Omental fat pad (tissue), 4 donors: ENCODE results near the gene CMA1. TPM values are rescaled to one million over a fixed set of nuclear protein-coding genes. Genes with fewer than 3 reads are reported as not detected.
"Not testable (repeated sequence)": the region's sequence is repeated elsewhere in the genome, so short reads cannot be mapped to it uniquely, and the experiment has no call there.

Source experiments
- ATAC-seq: fragments of 150-250 bp; one replicate; pipeline ENCODE4 v1.9.1; 2016; ENCODE audit warnings: mild to moderate bottlenecking, moderate library complexity; ENCODE audit not compliant: low FRiP score
- DNase-seq: peaks from one replicate; pipeline ENCODE4 v3.0.0-alpha.2; 2019; ENCODE audit warnings: low spot score
- total RNA-seq, 4 donors: library from RNA; depleted of rRNA; stranded (reverse); fragments of >200 nt; gene quantifications; one replicate each; pipeline ENCODE4 v1.1.0, GENCODE V29; 2016
- TF ChIP-seq, protein P1 (sequence below), 3 donors: fragments of 450-650 bp; IDR thresholded peaks; one replicate each; pipeline ENCODE4 v1.5.1; 2016 to 2017; ENCODE audit warnings: antibody characterized with exemption in 3 of 3, mild to moderate bottlenecking in 3 of 3, moderate library complexity in 2 of 3

CMA1 gene
- total RNA-seq, 4 donors from 2014 or later, result 0.84 to 1.4 TPM; not detected in 2

DNA sequence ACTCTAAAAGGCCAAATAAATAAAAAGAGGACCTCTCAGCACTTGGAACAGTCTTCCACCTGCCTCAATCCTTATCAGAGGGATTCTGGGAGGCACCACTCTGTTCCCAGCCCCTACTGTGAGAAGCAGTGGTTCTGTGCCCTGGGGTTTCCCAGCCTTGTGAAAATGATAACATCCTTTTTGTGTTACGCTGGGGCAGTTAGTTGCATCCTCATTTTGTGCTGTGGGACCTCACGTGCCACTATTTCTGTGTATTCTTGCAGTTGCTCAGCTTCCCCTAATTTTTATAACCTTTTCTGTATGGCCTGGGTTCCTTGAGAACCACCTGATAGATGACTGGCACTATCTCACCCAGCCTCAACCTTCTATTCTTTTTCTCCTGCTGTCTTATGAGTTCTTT is 10.8 kb upstream of the CMA1 start:
- TF ChIP-seq, protein P1, sequence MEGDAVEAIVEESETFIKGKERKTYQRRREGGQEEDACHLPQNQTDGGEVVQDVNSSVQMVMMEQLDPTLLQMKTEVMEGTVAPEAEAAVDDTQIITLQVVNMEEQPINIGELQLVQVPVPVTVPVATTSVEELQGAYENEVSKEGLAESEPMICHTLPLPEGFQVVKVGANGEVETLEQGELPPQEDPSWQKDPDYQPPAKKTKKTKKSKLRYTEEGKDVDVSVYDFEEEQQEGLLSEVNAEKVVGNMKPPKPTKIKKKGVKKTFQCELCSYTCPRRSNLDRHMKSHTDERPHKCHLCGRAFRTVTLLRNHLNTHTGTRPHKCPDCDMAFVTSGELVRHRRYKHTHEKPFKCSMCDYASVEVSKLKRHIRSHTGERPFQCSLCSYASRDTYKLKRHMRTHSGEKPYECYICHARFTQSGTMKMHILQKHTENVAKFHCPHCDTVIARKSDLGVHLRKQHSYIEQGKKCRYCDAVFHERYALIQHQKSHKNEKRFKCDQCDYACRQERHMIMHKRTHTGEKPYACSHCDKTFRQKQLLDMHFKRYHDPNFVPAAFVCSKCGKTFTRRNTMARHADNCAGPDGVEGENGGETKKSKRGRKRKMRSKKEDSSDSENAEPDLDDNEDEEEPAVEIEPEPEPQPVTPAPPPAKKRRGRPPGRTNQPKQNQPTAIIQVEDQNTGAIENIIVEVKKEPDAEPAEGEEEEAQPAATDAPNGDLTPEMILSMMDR (IDR thresholded peaks at IDR 0.05), result no peak
- ATAC-seq (no peak), DNase-seq (no peak)

DNA sequence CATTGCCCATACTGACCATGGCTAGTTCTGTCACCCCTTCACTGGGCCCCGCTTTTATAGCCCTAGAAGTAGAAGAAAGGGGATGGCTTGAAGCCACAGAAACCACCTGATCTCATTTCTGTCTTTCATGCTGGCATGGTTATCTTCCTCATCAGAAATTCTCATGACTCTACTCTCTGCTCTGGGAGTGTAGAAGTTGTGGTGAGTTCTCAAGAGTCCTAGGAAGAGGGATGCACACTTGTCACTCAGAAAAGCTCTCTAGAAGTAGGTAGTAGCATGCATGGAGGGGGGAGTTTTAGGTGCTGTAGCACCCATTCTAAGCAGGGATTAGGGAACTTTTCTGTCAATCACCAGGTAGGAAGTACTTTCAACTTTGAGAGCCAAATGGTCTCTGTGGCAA is 6.1 kb upstream of the CMA1 start:
- ATAC-seq, result no peak
- no peak for DNase-seq
- TF ChIP-seq, protein P1 (IDR thresholded peaks at IDR 0.05), result no peak

DNA sequence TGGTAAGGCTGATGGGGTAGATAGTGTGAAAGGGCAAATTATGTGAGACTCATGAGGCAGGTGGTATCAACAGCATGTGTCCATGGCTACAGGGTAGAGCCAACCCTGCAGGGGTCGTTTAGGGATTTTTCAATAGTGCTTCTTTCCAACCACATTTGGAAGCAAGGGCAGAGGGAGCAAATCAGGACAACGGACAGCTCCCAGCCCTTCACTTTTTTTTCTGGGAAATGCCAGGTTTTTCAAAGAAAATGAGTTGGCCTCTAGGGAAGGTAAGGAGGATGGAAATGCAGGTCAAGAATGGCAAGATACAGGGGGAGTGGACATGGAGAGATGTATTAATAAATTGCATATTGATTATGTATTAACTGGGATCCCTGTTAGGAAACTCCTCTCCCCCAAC is 4.9 kb upstream of the CMA1 start:
- TF ChIP-seq, protein P1 (IDR thresholded peaks at IDR 0.05), result no peak
- ATAC-seq (no peak), DNase-seq (no peak)

DNA sequence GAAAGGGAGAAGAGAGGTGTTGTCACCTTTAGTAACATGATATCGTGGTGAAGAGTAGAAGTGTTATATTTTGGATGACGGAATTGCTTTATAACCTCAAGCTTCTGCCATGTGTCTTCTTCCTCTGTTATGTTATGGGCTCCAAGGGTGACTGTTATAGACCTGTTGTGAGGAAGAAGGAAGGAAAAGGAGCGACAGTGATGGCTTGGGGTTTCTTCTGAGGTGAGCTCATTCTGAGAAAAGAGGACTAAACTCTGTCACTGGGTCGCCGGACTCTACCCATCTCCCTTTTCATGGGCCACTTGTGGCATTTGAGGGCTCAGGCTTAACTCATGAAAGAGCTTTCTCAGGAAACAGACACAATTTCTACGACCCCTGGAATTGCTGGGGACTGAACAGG is 1.6 kb downstream of the CMA1 start:
- ATAC-seq, result no peak
- TF ChIP-seq, protein P1 (IDR thresholded peaks at IDR 0.05), result no peak
- DNase-seq, result no peak

DNA sequence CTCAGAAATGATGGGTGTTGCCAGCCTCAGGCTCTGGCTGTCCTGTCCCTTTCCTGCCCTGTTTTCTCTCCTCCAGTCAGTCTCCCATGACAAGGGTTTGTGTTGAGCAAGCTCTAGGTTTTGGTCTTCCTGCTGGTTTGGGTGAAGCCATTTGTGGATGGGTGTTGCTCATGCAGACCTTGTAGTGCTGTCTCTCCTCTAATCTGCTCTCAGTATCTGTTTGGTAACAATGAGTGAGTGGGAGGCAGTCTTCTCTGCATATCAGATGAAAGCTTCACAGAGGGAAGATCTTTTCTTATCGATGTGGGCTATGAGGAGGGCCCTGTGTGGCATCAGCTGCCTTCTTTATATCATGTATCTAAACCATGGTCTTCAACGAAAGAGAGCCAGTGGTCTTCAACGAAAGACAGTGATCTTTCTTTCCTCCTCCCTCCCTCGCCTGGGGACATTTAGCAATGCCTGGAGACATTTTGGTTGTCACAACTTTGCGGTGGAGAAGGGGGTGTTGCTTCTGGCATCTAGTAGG is 3.6 kb downstream of the CMA1 start:
- ATAC-seq (no peak), DNase-seq (no peak)
- TF ChIP-seq, protein P1 (IDR thresholded peaks at IDR 0.05), result no peak

DNA sequence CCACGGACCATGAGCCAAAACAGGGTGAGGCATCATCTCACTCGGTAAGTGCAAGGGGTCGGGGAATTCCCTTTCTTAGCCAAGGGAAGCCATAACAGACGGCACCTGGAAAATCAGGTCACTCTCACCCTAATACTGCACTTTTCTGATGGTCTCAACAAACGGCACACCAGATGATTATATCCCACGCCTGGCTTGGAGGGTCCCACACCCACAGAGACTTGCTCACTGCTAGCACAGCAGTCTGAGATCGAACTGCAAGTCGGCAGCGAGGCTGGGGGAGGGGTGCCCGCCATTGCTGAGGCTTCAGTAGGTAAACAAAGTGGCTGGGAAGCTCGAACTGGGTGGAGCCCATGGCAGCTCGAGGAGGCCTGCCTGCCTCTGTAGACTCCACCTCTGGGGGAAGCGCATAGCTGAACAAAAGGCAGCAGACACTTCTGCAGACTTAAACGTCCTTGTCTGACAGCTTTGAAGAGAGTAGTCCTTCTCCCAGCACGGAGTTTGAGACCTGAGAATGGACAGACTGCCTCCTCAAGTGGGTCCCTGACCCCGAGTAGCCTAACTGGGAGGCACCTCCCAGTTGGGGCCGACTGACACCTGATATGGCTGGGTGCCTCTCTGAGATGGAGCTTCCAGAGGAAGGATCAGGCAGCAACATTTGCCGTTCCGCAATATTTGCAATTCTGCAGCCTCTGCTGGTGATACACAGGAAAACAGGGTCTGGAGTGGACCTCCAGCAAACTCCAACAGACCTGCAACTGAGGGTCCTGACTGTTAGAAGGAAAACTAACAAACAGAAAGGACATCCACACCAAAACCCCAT is 16.3 kb downstream of the CMA1 start:
- not testable (repeated sequence) for ATAC-seq, DNase-seq

DNA sequence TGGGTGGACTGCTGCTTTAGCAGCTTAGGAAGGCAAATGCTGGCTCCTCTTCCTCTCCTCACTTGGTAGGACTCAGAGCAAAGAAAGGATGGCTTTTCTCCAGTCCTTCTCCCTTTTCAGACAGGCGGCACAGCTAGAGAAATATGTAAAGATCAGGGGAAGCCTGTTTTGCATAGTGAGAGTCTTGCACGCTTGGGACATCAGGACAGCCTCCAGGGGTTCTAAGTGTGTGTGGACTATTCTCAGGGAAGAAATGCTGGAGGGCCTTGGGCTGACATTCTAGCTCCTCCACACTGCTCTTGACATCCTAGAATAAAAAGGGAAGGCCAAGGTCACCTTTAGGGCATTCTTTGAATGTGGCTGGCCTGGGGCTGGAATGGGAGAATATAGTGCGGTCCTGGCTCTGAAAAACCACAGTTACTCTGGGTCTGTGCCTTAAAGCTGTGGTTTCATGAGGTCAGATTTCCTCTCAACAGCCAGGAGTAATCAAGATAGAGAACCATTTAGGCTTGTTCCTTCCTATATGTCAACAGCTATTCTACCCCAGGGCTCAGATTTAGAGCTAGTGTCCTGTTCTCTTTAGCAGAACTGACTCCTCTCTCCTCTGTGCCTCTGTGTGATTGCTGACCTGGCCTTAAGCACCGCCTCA is 24.3 kb downstream of the CMA1 start:
- TF ChIP-seq, protein P1 (IDR thresholded peaks at IDR 0.05), result no peak
- no peak for ATAC-seq
- no peak for DNase-seq

DNA sequence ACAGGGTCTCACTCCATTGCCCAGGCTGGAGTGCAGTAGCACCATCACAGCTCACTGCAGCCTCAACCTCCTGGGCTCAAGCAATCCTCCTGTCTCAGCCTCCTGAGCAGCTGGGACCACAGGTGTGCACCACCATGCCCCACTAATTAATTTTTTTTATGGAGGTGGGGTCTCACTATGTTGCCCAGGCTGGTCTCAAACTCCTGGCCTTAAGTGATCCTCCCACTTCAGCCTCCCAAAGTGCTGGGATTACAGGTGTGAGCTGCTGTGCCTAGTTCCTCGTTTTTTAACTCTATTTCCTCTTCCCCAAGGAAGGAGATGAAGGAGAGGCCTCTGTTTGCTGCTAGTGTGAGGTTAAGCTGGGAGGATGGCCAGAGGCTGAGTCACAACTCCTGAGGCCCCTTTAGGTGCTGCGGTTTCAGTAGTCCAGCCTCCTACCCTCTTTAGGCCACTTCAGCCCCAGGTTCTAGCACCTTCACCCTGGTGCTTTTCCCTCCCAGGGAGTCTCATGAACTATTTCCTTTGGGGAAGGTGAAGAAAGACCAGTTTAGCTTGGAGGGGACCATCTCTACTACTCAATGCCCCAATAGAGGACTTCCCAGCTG is 25.3 kb downstream of the CMA1 start:
- not testable (repeated sequence) for ATAC-seq, DNase-seq
